OCI-LY7 (cell line): ENCODE data around the gene NLRP8.

ENCODE experiments used
- CTCF ChIP-seq: fragments of 200-600 bp; sonication (generic); conservative IDR thresholded peaks from 2 replicates; pipeline ENCODE4 v1.5.1; 2014; ENCODE audit warnings: mild to moderate bottlenecking, antibody characterized with exemption, low read length, moderate library complexity, mixed read lengths
- EZH2phosphoT487 ChIP-seq: fragments of 200-600 bp; sonication (generic); IDR thresholded peaks from 2 replicates; pipeline ENCODE4 v1.6.1; 2018; ENCODE audit warnings: low read depth, borderline replicate concordance, mild to moderate bottlenecking, mixed run types, antibody characterized with exemption, low read length, moderate library complexity, mixed read lengths

GRCh38 chr19:55940306-55940705 lies 7.3 kb upstream of the NLRP8 start:
- TF ChIP-seq CTCF = no peak
- no peak for TF ChIP-seq EZH2phosphoT487
